Spleen (tissue), 7 donors: Measurements from ENCODE around the gene PTHLH.

Experiments used
- POLR2A ChIP-seq, 3 donors: fragments of 450-650 bp; IDR thresholded peaks; one replicate each; pipeline ENCODE4 v1.5.1; 2017; ENCODE audit warnings: antibody characterized with exemption in 3 of 3, mild to moderate bottlenecking in 1 of 3
- POLR2AphosphoS5 ChIP-seq, 3 donors: sonication (generic); formaldehyde crosslinking; IDR thresholded peaks; one replicate each; pipeline ENCODE4 v1.5.1; 2017; ENCODE audit warnings: antibody characterized with exemption in 3 of 3
- TF ChIP-seq, protein P1 (sequence below), 11 experiments: fragments of 200-600 bp in 7 of 11; fragments of 450-650 bp in 4 of 11; sonication (generic) in 4 of 11; IDR thresholded peaks in 8 of 11; conservative IDR thresholded peaks in 3 of 11; 1 replicate in 7 of 11; 2 replicates in 4 of 11; pipeline versions ENCODE4 v1.4.0 to v1.8.0; 2016 to 2021; ENCODE audit warnings: antibody characterized with exemption in 11 of 11, inconsistent platforms in 4 of 11, mild to moderate bottlenecking in 1 of 11
- donor health status: DM: no; HTN: no; CAD: no; lungs with moderate emphysema.
- donor health status: DM: no; HTN: no; CAD: no.
- donor health status: DM: no; HTN: no; CAD: no.

DNA sequence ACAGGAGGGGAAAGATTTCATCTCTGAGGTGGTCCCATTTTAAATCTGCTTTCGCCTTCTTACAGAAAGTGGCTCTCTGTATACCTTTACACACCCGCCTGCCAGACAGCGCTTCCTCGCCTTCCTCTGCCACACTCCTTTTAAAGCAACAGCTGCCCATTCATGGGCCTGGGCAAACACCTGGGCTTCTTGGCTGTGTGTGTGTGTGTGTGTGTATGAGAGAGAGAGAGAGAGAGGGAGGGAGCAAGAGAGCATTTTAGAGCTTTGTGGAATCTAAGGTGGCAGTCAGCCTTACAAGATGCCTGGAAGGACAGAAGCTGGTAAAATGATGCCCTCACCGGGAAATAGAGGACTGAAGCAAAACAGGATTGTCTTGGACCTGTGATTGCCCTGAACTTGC lies 20.0 kb downstream of the PTHLH start:
- no peak for TF ChIP-seq POLR2A (IDR thresholded peaks at IDR 0.05)
- TF ChIP-seq, protein P1, sequence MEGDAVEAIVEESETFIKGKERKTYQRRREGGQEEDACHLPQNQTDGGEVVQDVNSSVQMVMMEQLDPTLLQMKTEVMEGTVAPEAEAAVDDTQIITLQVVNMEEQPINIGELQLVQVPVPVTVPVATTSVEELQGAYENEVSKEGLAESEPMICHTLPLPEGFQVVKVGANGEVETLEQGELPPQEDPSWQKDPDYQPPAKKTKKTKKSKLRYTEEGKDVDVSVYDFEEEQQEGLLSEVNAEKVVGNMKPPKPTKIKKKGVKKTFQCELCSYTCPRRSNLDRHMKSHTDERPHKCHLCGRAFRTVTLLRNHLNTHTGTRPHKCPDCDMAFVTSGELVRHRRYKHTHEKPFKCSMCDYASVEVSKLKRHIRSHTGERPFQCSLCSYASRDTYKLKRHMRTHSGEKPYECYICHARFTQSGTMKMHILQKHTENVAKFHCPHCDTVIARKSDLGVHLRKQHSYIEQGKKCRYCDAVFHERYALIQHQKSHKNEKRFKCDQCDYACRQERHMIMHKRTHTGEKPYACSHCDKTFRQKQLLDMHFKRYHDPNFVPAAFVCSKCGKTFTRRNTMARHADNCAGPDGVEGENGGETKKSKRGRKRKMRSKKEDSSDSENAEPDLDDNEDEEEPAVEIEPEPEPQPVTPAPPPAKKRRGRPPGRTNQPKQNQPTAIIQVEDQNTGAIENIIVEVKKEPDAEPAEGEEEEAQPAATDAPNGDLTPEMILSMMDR (IDR thresholded peaks at IDR 0.05 in 8 of 11, conservative IDR thresholded peaks at IDR 0.05 in 3 of 11) = no peak
- TF ChIP-seq POLR2AphosphoS5 (IDR thresholded peaks at IDR 0.05) = no peak
